ENCODE measurements around the gene ZYG11A. TPM values are rescaled to one million over a fixed set of nuclear protein-coding genes. Genes with fewer than 3 reads are reported as not detected.

Gene ZYG11A
- total RNA-seq, 1 donor from 2014 or later, result not detected

DNA sequence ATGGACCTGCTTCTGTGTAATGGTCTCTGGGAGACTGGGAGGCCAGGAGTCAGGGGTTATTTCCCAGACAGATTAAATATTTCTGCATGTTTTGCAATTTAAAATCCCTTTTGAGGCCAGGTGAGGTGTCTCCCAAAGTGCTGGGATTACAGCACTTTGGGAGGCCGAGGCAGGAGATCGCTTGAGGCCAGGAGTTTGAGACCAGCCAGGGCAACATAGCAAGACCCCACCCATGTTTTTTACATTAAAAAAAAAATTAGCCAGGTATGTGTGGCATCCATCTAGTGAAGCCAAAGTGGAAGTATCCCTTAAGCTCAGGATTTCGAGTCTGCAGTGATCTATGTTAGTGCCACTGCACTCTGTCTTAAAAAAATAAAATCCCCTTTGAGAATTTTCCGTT, 44.9 kb downstream of the ZYG11A start:
- DNase-seq (ENCODE audit: low spot score in 2 of 2), result no peak
- H3K9me3 ChIP-seq, result no peaks in the 10 kb centered on the region
- TF ChIP-seq, protein P1, sequence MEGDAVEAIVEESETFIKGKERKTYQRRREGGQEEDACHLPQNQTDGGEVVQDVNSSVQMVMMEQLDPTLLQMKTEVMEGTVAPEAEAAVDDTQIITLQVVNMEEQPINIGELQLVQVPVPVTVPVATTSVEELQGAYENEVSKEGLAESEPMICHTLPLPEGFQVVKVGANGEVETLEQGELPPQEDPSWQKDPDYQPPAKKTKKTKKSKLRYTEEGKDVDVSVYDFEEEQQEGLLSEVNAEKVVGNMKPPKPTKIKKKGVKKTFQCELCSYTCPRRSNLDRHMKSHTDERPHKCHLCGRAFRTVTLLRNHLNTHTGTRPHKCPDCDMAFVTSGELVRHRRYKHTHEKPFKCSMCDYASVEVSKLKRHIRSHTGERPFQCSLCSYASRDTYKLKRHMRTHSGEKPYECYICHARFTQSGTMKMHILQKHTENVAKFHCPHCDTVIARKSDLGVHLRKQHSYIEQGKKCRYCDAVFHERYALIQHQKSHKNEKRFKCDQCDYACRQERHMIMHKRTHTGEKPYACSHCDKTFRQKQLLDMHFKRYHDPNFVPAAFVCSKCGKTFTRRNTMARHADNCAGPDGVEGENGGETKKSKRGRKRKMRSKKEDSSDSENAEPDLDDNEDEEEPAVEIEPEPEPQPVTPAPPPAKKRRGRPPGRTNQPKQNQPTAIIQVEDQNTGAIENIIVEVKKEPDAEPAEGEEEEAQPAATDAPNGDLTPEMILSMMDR (IDR thresholded peaks at IDR 0.05), result no peak
- intact Hi-C loops (cut with DNase I), result no loop called here
- H3K4me3 ChIP-seq, result no peak overlapping the region
- no peak overlapping the region for H3K27ac ChIP-seq
- no peaks in the 10 kb centered on the region for H3K36me3 ChIP-seq
- no peaks in the 10 kb centered on the region for H3K4me1 ChIP-seq
- H3K27me3 ChIP-seq, result no peaks in the 10 kb centered on the region

DNA sequence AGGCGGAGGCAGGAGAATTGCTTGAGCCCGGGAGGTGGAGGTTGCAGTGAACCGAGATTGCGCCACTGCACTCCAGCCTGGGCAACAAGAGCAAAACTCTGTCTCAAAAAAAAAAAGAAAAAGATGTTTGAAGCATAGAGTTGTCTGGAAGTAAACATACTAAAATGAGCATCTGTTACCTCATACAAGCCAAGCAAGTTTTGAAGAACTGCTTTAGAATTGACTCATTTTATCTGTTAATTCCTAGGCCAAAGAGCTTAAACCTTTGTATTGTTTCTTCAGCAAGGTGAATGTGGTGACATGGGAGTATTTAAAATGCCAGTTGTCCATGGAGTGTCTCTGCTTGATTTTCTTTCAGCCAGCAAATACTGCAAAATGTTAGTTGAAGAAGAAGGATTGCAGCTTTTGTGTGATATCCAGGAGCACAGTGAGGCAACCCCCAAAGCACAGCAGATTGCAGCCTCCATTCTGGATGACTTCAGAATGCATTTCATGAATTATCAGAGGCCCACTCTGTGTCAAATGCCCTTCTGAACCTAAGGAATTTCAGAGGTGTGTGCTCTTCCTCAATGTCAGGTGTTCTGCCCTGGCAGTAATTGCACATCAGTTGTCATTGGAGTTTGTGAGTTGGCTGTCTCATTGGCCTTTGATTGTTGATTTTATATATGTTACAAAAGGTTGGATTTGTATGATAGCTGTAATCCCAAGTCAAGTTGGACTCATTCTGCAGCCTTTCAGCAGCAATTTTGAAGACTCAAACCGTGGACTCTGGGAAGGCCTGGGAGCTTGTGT, 50.1 kb downstream of the ZYG11A start:
- H3K36me3 ChIP-seq, result peaks cover 4 to 26% of the 10 kb centered on the region in 2 donors
- TF ChIP-seq, protein P1 (IDR thresholded peaks at IDR 0.05), result no peak
- H3K4me3 ChIP-seq, result no peak overlapping the region
- DNase-seq (ENCODE audit: low spot score in 2 of 2), result no peak
- no peaks in the 10 kb centered on the region for H3K4me1 ChIP-seq
- H3K27ac ChIP-seq, result no peak overlapping the region
- no peaks in the 10 kb centered on the region for H3K27me3 ChIP-seq
- intact Hi-C loops (cut with DNase I), result no loop called here
- H3K9me3 ChIP-seq, result no peaks in the 10 kb centered on the region

DNA sequence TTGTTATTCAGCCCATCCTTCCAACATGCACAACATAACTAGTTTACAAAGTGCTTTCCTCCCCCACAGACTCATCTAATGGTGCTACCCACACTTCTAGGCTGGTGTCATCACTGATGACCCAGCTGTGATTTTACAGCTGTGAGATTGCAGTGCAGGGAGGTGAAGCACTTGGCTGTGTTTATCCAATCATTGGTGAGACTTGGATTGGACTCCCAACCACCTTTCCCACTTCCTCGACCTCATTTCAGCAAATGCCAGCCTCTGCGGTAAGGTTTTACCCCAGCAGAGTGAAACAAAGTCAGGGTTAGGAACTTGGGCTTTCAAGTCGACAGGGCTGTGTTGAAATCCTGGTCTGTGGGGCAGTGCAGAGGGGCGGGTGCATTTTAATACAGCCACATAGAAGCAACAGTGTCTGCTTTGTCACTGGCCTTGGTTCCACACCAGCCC, 56.9 kb downstream of the ZYG11A start:
- Histone ChIP-seq H3K4me3 (no peak overlapping the region), H3K27me3 (no peaks in the 10 kb centered on the region), H3K4me1 (no peaks in the 10 kb centered on the region), H3K36me3 (peaks cover 4 to 37% of the 10 kb centered on the region in 2 donors), H3K9me3 (no peaks in the 10 kb centered on the region), H3K27ac (no peak overlapping the region)
- TF ChIP-seq, protein P1 (IDR thresholded peaks at IDR 0.05), result no peak
- no peak for DNase-seq (ENCODE audit: low spot score in 2 of 2)
- intact Hi-C loops (cut with DNase I), result no loop called here

DNA sequence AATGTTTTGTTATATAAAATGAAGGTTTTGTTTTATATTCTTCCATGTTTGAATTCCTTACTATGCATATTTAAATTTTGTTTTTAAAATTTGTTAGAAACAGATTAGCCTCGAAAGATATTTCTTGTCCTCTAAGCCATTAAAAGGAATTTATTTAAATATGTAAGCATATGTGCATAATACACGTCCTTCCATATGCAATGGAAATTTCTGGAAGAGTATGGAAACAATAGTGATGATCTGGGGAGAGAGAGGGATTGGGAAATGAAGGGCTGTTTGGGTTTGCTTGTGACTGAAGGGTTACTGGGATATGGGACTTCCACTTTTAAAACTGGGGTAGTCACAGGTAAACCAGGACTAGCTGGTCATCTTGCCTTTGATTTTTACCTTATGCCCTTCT, 57.8 kb downstream of the ZYG11A start:
- Histone ChIP-seq H3K4me3 (no peak overlapping the region), H3K4me1 (peaks cover 0 to 3% of the 10 kb centered on the region in 2 donors), H3K27ac (no peak overlapping the region), H3K27me3 (no peaks in the 10 kb centered on the region), H3K9me3 (no peaks in the 10 kb centered on the region), H3K36me3 (peaks cover 10 to 36% of the 10 kb centered on the region in 2 donors)
- DNase-seq (ENCODE audit: low spot score in 2 of 2), result no peak
- intact Hi-C loops (cut with DNase I), result no loop called here
- TF ChIP-seq, protein P1 (IDR thresholded peaks at IDR 0.05), result no peak

DNA sequence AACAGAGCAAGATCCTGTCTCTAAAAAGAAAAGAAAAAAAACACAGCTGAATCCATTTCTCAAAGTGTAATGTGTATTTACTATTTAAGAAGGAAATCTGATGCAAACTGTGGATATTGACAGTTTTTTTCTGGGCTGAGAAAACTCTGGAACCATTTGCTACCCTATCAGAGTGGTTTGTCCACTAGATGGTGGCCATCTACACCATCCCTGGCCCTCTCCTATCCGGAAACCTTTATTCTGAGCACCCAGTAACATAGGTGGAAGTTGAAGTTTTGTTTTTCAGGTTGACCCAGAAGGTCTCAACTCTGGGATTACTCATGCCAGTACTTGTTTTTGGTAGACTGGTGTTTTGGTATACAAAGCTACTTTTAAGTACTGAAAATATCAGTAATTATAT, 58.8 kb downstream of the ZYG11A start:
- intact Hi-C loops (cut with DNase I), result no loop called here
- Histone ChIP-seq H3K27ac (no peak overlapping the region), H3K9me3 (no peaks in the 10 kb centered on the region)

More for the DNA sequence above, 58.8 kb downstream of the ZYG11A start:
- DNase-seq (ENCODE audit: low spot score in 2 of 2), result no peak
- Histone ChIP-seq H3K36me3 (peaks cover 10 to 27% of the 10 kb centered on the region in 2 donors), H3K4me1 (peaks cover 0 to 7% of the 10 kb centered on the region in 2 donors), H3K4me3 (no peak overlapping the region), H3K27me3 (no peaks in the 10 kb centered on the region)
- TF ChIP-seq, protein P1 (IDR thresholded peaks at IDR 0.05), result no peak

Measured in ascending aorta (tissue), 2 donors.